ENCODE measurements around the gene SLIT3. TPM values are rescaled to one million over a fixed set of nuclear protein-coding genes. Genes with fewer than 3 reads are reported as not detected.
A peak's percentile ranks its signal among the peaks of the same experiment; 100 is the strongest.
"Not testable (repeated sequence)": the region's sequence is repeated elsewhere in the genome, so short reads cannot be mapped to it uniquely, and the experiment has no call there.

Gene SLIT3
- total and polyA plus RNA-seq, 4 donors: 4.6 to 48.5 (median 19.8) TPM

- DNase-seq: peak; percentile 15 to 22 (median 18)
- no peaks in the 10 kb centered on the region for H3K4me1 ChIP-seq (ENCODE audit: control insufficient read depth in 5 of 5, insufficient read depth in 5 of 5, low read length in 5 of 5)
- H3K9ac ChIP-seq (ENCODE audit: insufficient read depth in 1 of 2, low read length in 2 of 2): no peak overlapping the region
- H3K9me3 ChIP-seq (ENCODE audit: control insufficient read depth in 4 of 4, insufficient read depth in 3 of 4, low read length in 3 of 4): peaks cover 0 to 1% (median 0%) of the 10 kb centered on the region in 4 donors
- no peak overlapping the region for H3K27ac ChIP-seq (ENCODE audit: low read depth in 1 of 2, low read length in 1 of 2)
- ATAC-seq (ENCODE audit: insufficient read depth, low FRiP score): no peak
- no peak overlapping the region for H3K4me3 ChIP-seq
- WGBS, 2 donors: 49 to 55% methylated on average over 19 of the region's 19 CpGs
- no peak for TF ChIP-seq CTCF (IDR thresholded peaks at IDR 0.05; ENCODE audit: control extremely low read depth, extremely low read depth)
- H3K27me3 ChIP-seq (ENCODE audit: control insufficient read depth in 3 of 3, insufficient read depth in 3 of 3, low read length in 2 of 3): peaks cover 0 to 3% (median 0%) of the 10 kb centered on the region in 3 donors
- peaks cover 0 to 24% (median 11%) of the 10 kb centered on the region in 4 donors for H3K36me3 ChIP-seq (ENCODE audit: control insufficient read depth in 4 of 4, insufficient read depth in 4 of 4, low read length in 4 of 4)
Measured at GRCh38 chr5:168747987-168748777, 552.8 kb downstream of the SLIT3 start.

GRCh38 chr5:168746893-168747640, 553.9 kb downstream of the SLIT3 start:
- Histone ChIP-seq H3K4me3 (no peak overlapping the region), H3K4me1 (ENCODE audit: control insufficient read depth in 5 of 5, insufficient read depth in 5 of 5, low read length in 5 of 5) (no peaks in the 10 kb centered on the region), H3K36me3 (ENCODE audit: control insufficient read depth in 4 of 4, insufficient read depth in 4 of 4, low read length in 4 of 4) (peaks cover 0 to 19% (median 8%) of the 10 kb centered on the region in 4 donors), H3K27me3 (ENCODE audit: control insufficient read depth in 3 of 3, insufficient read depth in 3 of 3, low read length in 2 of 3) (no peaks in the 10 kb centered on the region), H3K27ac (ENCODE audit: low read depth in 1 of 2, low read length in 1 of 2) (no peak overlapping the region), H3K9me3 (ENCODE audit: control insufficient read depth in 4 of 4, insufficient read depth in 3 of 4, low read length in 3 of 4) (peaks cover 0 to 1% (median 0%) of the 10 kb centered on the region in 4 donors), H3K9ac (ENCODE audit: insufficient read depth in 1 of 2, low read length in 2 of 2) (no peak overlapping the region)
- TF ChIP-seq CTCF (IDR thresholded peaks at IDR 0.05; ENCODE audit: control extremely low read depth, extremely low read depth): no peak
- ATAC-seq (ENCODE audit: insufficient read depth, low FRiP score) (no peak), DNase-seq (no peak)
- WGBS, 2 donors: 79 to 87% methylated on average over 10 to 11 of the region's 11 CpGs

GRCh38 chr5:168746126-168746892, 554.6 kb downstream of the SLIT3 start:
- peaks cover 0 to 17% (median 8%) of the 10 kb centered on the region in 4 donors for H3K36me3 ChIP-seq (ENCODE audit: control insufficient read depth in 4 of 4, insufficient read depth in 4 of 4, low read length in 4 of 4)
- DNase-seq; H3K9me3 ChIP-seq (ENCODE audit: control insufficient read depth in 4 of 4, insufficient read depth in 3 of 4, low read length in 3 of 4); H3K4me3 ChIP-seq; H3K4me1 ChIP-seq (ENCODE audit: control insufficient read depth in 5 of 5, insufficient read depth in 5 of 5, low read length in 5 of 5); ATAC-seq (ENCODE audit: insufficient read depth, low FRiP score); H3K9ac ChIP-seq (ENCODE audit: insufficient read depth in 1 of 2, low read length in 2 of 2); H3K27ac ChIP-seq (ENCODE audit: low read depth in 1 of 2, low read length in 1 of 2); H3K27me3 ChIP-seq (ENCODE audit: control insufficient read depth in 3 of 3, insufficient read depth in 3 of 3, low read length in 2 of 3): not testable (repeated sequence)
- 84 to 91% methylated on average over 8 to 10 of the region's 10 CpGs for WGBS, 2 donors
